K562 (cell line): ENCODE results near the gene SMURF1. TPM values are rescaled to one million over a fixed set of nuclear protein-coding genes. Genes with fewer than 3 reads are reported as not detected.

ENCODE experiments used
- GATAD2B ChIP-seq: fragments of 450-650 bp; IDR thresholded peaks from 2 replicates; pipeline ENCODE4 v1.6.1; 2017; ENCODE audit warnings: mild to moderate bottlenecking, borderline replicate concordance
- JUND ChIP-seq, 2 experiments: IDR thresholded peaks; 2 replicates in 1 of 2; 3 replicates in 1 of 2; pipeline ENCODE4 v1.6.1; 2011; ENCODE audit warnings: borderline replicate concordance in 2 of 2, low read depth in 2 of 2, low read length in 2 of 2, improper control_type of control experiment in 1 of 2, missing biosample characterization in 1 of 2, missing genetic modification characterization in 1 of 2, missing genetic modification reagents in 1 of 2
- ZNF644 ChIP-seq: fragments of 200-800 bp; sonication (Bioruptor generic); IDR thresholded peaks from 2 replicates; pipeline ENCODE4 v1.6.1; 2016; ENCODE audit warnings: low read depth, missing genetic modification characterization, missing compliant biosample characterization
- polyA plus RNA-seq, 8 experiments: library from polyadenylated mRNA; depleted of rRNA in 4 of 8; stranded (reverse) in 5 of 8; unstranded in 3 of 8; fragments of >200 nt; fragmentation: Nextera tagmentation in 2 of 8; fragmentation: Illumina TruSeq in 1 of 8; extraction: Ambion mirVana in 2 of 8; extraction: Trizol in 1 of 8; gene quantifications; 2 replicates each; pipeline versions ENCODE4 v1.2.1 to v1.2.3, GENCODE V29; 2011 to 2014; ENCODE audit warnings: inconsistent platforms in 1 of 8, missing spikeins in 1 of 8
- total RNA-seq, 7 experiments: library from RNA; depleted of rRNA in 6 of 7; stranded (reverse); fragments of >200 nt in 6 of 7; fragmentation: Illumina TruSeq in 2 of 7; extraction: Trizol in 2 of 7; gene quantifications; 2 replicates each; pipeline versions ENCODE4 v1.2.1 to v1.2.3, GENCODE V29; 2011 to 2021; ENCODE audit warnings: low replicate concordance in 1 of 7
- TF ChIP-seq, protein P1 (sequence below), 2 experiments: fragments of 450-650 bp in 1 of 2; sonication (generic) in 1 of 2; formaldehyde crosslinking in 1 of 2; IDR thresholded peaks; 2 replicates each; pipeline versions ENCODE4 v1.7.1 to v1.9.0; 2016 to 2022; ENCODE audit warnings: inconsistent platforms in 1 of 2, mild to moderate bottlenecking in 1 of 2, missing genetic modification reagents in 1 of 2
- TF ChIP-seq, protein P2 (sequence below): fragments of 450-650 bp; IDR thresholded peaks from 2 replicates; pipeline ENCODE4 v1.6.1; 2017; ENCODE audit warnings: antibody characterized with exemption, mild to moderate bottlenecking
- TF ChIP-seq, protein P3 (sequence below), 2 experiments: IDR thresholded peaks in 1 of 2; conservative IDR thresholded peaks in 1 of 2; 2 replicates each; pipeline ENCODE4 v1.6.1; 2016; ENCODE audit warnings: low read depth in 2 of 2, mild to moderate bottlenecking in 1 of 2, missing compliant biosample characterization in 1 of 2, missing genetic modification characterization in 1 of 2, moderate library complexity in 1 of 2

Gene SMURF1
- total and polyA plus RNA-seq, 9 of the 15 experiments (the other 6 are each of a cell fraction or from before 2014, with no cell fraction given), result 1.0 to 20.1 (median 12.6) TPM

DNA sequence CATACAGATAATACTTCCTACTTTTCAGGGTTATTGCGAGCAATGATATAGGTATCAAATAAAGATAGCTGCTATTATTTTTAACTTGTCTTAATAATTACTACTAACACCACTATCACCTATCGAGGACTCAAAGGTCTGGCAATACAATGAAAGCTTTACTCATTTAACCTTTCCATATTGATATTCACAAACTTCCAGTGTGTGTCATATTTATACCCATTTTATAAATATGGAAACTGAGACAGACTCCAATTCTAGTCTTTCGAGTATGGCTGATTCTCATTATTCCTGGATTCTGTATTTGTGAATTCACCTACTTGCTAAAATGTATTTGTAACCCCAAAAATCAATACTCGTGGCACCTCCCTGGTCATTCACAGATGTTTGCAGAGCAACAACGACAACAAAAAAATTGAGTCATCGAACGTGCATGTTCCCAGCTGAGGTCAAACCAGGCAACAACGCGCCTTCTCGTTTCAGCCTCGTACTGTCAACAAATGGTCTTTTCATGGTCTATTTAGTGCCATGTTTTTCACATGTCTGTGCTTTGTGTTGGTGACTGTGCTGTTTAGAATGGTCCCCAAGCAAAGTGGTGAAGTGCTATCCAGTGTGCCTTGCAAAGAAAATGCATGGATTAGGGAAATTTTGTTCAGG is 51.7 kb downstream of the SMURF1 start (continued):
- TF ChIP-seq, protein P1, sequence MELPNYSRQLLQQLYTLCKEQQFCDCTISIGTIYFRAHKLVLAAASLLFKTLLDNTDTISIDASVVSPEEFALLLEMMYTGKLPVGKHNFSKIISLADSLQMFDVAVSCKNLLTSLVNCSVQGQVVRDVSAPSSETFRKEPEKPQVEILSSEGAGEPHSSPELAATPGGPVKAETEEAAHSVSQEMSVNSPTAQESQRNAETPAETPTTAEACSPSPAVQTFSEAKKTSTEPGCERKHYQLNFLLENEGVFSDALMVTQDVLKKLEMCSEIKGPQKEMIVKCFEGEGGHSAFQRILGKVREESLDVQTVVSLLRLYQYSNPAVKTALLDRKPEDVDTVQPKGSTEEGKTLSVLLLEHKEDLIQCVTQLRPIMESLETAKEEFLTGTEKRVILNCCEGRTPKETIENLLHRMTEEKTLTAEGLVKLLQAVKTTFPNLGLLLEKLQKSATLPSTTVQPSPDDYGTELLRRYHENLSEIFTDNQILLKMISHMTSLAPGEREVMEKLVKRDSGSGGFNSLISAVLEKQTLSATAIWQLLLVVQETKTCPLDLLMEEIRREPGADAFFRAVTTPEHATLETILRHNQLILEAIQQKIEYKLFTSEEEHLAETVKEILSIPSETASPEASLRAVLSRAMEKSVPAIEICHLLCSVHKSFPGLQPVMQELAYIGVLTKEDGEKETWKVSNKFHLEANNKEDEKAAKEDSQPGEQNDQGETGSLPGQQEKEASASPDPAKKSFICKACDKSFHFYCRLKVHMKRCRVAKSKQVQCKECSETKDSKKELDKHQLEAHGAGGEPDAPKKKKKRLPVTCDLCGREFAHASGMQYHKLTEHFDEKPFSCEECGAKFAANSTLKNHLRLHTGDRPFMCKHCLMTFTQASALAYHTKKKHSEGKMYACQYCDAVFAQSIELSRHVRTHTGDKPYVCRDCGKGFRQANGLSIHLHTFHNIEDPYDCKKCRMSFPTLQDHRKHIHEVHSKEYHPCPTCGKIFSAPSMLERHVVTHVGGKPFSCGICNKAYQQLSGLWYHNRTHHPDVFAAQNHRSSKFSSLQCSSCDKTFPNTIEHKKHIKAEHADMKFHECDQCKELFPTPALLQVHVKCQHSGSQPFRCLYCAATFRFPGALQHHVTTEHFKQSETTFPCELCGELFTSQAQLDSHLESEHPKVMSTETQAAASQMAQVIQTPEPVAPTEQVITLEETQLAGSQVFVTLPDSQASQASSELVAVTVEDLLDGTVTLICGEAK (IDR thresholded peaks at IDR 0.05), result no peak
- TF ChIP-seq, protein P1 (CRISPR knock-in tag; IDR thresholded peaks at IDR 0.05), result no peak
- TF ChIP-seq JUND (IDR thresholded peaks at IDR 0.05; ENCODE audit: borderline replicate concordance, low read depth, low read length) (no peak), JUND (tag; IDR thresholded peaks at IDR 0.05; ENCODE audit: borderline replicate concordance, low read depth, low read length) (0 out of 3 replicates have a peak, but pooled peaks have one; percentile 15), ZNF644 (tag) (no peak), GATAD2B (no peak)
- TF ChIP-seq, protein P2, sequence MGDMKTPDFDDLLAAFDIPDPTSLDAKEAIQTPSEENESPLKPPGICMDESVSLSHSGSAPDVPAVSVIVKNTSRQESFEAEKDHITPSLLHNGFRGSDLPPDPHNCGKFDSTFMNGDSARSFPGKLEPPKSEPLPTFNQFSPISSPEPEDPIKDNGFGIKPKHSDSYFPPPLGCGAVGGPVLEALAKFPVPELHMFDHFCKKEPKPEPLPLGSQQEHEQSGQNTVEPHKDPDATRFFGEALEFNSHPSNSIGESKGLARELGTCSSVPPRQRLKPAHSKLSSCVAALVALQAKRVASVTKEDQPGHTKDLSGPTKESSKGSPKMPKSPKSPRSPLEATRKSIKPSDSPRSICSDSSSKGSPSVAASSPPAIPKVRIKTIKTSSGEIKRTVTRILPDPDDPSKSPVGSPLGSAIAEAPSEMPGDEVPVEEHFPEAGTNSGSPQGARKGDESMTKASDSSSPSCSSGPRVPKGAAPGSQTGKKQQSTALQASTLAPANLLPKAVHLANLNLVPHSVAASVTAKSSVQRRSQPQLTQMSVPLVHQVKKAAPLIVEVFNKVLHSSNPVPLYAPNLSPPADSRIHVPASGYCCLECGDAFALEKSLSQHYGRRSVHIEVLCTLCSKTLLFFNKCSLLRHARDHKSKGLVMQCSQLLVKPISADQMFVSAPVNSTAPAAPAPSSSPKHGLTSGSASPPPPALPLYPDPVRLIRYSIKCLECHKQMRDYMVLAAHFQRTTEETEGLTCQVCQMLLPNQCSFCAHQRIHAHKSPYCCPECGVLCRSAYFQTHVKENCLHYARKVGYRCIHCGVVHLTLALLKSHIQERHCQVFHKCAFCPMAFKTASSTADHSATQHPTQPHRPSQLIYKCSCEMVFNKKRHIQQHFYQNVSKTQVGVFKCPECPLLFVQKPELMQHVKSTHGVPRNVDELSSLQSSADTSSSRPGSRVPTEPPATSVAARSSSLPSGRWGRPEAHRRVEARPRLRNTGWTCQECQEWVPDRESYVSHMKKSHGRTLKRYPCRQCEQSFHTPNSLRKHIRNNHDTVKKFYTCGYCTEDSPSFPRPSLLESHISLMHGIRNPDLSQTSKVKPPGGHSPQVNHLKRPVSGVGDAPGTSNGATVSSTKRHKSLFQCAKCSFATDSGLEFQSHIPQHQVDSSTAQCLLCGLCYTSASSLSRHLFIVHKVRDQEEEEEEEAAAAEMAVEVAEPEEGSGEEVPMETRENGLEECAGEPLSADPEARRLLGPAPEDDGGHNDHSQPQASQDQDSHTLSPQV, result 0 out of 2 replicates have a peak, but pooled peaks have one; percentile 23
- TF ChIP-seq, protein P3, sequence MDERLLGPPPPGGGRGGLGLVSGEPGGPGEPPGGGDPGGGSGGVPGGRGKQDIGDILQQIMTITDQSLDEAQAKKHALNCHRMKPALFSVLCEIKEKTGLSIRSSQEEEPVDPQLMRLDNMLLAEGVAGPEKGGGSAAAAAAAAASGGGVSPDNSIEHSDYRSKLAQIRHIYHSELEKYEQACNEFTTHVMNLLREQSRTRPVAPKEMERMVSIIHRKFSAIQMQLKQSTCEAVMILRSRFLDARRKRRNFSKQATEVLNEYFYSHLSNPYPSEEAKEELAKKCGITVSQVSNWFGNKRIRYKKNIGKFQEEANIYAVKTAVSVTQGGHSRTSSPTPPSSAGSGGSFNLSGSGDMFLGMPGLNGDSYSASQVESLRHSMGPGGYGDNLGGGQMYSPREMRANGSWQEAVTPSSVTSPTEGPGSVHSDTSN (CRISPR knock-in tag; IDR thresholded peaks at IDR 0.05; ENCODE audit: low read depth), result no peak
- TF ChIP-seq, protein P3 (tag; conservative IDR thresholded peaks at IDR 0.05; ENCODE audit: low read depth), result no peak
